NCI-H82 treated with DMSO at 0.1 percent for 48 hours (cell line): Measurements from ENCODE around the gene RPS28.
"Not testable (repeated sequence)": the region's sequence is repeated elsewhere in the genome, so short reads cannot be mapped to it uniquely, and the experiment has no call there.

ENCODE experiments used
- DNase-seq: peaks from one replicate; lab custom pipeline; 2025; ENCODE audit not compliant: unreplicated experiment; lab: John Stamatoyannopoulos, UW

RPS28 gene

DNA sequence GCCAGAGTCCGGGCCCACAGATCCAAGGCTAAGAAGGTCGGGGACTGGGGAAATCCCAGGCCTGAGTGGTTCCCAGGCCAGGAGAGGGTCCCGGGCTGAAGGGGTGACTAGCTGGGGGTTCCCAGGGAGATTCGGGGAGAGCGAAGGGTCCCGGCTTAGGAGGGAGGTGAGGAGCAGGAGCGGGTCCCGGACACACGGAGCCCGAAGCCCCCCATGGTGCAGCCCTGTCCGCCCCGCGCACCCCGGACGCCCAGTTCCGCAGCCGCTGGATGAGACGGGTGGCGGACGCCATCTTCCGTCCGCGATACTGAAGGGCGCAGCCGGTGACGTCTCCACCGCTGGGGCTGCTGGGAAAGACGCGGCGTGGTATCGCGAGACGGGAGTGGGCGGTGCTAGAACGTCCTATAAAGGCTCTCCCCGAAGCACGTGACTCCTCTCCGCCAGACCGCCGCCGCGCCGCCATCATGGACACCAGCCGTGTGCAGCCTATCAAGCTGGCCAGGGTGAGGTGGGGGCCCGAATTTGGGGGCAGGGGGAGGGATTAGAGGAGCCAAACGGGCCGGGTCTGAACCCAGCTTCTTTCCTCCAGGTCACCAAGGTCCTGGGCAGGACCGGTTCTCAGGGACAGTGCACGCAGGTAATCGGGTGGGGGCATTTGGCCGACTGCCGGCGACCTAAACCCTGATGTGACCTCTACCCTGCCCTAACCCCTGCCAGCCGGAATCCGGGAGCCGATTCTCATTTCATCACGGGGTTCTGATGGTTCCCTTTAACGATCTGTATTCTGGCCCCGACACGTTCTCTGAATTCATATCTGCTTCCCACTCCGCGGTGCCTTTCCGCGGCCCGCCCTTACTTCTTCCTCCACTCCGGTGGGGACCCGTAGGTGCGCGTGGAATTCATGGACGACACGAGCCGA lies at the start of gene RPS28, which contains the start of gene NDUFA7:
RPS28 (plus strand) TSS at position 430 of the 919 bp plus-strand sequence; CDS start at position 465, 35 bp downstream.
NDUFA7 (minus strand) TSS at position 309 of the 919 bp plus-strand sequence; CDS start at position 292, 17 bp downstream.
- peak; percentile 78 for DNase-seq

DNA sequence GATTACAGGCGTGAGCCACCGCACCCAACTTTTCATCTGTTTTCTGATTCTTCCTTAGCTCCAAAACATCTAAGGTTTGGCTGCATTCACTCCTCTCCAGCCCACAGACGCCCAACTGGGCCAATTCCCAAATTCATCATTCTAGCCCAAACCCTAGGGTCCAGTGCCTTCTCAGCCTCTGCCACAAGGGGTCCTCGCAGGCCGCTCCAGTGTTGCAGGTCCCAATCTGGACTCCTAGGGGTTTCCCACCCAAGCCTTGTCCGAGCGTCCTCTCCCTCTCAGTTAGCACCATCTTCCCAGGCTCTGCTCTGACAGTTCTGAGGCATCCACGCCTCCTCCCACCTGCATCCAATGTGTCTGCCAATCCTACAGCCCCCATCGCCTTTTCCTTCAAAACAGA lies 44.8 kb upstream of the RPS28 start:
- not testable (repeated sequence) for DNase-seq

DNA sequence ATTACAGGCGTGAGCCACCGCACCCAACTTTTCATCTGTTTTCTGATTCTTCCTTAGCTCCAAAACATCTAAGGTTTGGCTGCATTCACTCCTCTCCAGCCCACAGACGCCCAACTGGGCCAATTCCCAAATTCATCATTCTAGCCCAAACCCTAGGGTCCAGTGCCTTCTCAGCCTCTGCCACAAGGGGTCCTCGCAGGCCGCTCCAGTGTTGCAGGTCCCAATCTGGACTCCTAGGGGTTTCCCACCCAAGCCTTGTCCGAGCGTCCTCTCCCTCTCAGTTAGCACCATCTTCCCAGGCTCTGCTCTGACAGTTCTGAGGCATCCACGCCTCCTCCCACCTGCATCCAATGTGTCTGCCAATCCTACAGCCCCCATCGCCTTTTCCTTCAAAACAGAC lies 30.0 kb upstream of the RPS28 start:
- not testable (repeated sequence) for DNase-seq

DNA sequence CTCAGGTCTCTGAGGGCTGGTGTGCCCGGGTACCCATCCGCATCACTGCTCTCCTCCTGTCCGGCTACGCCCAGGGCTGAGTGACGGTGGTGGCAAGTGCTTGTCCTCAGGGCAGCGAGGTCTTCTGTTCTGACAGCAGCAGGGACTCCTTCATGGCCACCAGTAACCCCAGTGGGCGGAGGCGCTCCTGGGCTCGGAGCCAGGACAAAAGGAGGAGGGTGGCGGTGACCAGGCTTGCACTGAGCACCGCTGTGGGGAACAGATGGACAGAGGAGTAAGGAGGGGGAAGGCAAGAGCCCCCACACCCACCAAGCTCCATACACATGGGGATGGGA lies 19.0 kb upstream of the RPS28 start:
- DNase-seq = peak; percentile 57

DNA sequence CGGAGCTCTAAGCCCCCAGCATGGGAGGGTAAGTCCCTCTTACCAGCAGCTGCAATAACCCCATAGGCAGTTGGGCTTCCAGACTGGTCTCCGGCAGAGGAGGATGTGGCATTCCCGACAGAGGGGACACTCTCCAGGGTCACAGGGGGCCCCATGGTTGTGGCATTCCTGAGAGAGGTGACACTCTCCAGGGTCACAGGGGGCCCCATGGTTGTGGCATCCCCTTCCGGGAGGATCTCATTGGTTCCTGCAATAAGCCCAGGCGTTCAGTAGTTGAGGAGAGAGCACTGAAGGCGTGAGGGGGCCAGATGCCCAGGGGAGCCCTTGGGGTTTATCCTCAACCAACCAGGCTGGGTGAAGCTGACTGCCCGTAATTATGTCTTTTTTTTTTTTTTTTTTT lies 18.6 kb upstream of the RPS28 start:
- no peak for DNase-seq

DNA sequence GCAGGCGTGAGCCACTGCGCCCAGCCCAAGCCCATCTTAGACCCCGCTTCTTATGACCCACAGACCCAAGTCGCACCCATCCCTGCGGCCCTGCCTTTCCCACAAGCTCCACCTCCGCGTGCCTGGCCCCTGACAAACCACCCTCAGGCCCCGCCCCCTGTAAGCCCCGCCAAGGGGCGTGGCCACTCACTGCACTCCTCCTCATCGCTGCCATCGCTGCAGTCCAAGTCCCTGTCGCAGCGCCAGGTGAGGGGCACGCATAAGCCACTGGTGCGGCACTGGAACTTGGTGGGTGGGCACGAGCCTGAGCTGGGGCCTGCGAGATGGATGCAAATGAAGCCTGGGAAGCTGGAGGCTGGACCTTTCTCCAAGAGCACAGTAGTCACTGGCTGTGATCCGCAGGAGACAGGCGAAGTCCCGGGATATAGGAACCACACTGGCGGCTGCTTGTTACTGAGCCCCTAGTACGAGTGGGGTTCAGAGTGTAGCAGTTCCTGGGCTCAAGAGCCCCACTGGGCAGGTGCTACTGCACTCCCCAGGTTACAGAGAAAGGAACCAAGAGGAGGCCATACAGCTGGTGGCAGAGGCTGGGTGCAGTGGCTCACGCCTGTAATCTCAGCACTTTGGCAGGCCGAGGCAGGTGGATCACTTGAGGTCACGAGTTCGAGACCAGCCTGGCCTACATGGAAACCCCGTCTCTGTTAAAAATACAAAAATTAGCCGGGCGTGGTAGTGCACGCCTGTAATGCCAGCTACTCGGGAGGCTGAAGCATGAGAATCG lies 16.3 kb upstream of the RPS28 start:
- peak; percentile 48 for DNase-seq

DNA sequence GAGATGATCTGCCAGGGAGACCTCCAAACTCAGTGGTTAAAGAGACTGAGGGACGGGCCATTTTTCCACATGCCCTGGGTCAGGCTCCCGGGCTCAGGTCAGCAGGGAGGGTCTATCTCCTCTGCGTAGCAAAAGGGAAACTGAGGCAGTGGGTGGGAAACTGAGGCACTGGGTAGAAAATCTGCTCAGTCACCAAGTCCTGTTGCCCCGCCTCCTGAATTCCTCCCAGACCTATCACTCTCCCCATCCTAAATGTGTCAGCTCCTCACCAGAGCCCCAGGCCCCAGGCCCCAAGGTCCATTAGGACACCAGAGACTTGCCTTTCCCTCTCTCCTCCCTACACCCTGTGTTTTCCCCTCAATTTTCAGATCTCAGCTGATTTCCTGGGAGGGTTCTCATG lies 15.5 kb upstream of the RPS28 start:
- DNase-seq = no peak

DNA sequence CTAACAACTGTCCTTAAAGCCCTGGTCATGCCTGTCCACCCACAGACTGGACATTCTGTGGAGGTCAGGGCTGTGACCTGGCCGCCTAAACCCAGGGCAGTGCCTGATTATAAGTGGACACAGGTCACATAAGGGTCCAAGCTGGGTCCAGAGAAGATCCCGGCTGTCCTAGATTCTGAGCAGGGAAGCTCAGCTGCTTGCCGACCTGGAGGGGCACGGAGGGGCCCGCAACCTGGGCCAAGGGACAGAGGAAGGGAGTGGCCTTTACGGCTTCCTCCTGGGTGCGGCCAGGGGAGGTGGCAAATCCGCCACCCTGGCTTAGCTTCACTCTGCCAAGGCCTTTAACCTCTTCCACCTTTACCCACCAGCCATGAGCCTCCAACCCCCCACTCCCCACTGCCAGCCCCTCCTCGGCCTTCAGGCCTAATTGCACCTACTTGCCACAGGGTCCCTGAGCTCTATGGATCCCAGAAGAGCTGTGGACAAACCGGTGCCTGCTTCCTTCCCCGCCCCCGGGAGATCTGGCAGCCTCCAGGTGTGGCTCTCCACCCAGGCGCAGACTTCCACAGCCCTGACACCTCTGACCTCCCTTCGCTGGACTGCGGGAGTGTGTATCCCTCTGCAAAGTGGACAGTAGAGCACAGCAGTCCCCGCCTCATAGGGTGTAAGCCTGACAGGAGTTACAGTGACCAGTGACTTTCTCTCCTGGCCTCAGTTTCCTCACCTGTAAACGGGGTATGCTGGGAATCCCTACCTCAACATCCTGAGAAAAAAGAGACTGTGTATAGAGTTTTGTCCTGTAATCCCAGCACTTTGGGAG lies 14.9 kb upstream of the RPS28 start:
- DNase-seq = no peak

DNA sequence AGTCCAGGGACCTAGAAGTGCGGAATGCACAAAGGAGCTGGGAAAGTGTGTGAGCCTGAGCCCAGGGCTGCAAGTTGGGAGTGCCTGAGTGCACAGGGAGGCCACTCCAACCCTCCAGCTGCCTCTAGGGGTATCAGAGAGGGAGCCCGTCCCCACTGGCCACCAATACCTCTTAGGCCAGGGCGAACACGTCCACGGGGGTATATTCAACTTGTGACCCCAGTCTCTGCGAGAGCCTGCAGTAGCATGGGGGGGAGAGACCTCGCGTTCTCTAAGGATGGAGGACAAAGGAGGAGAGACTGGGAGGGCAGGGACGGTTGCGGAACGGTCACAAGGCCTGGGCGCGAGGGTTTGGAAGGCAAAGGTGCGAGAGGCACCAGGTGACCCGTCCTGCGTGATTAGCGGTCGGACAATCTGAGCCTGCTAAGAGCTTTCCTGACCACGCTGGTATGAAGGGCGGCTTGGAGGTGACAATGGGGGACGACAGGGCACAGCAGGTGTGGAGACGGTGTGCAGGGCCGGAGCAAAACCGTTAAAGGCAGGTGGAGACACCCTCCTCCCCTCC lies 13.8 kb upstream of the RPS28 start:
- no peak for DNase-seq

DNA sequence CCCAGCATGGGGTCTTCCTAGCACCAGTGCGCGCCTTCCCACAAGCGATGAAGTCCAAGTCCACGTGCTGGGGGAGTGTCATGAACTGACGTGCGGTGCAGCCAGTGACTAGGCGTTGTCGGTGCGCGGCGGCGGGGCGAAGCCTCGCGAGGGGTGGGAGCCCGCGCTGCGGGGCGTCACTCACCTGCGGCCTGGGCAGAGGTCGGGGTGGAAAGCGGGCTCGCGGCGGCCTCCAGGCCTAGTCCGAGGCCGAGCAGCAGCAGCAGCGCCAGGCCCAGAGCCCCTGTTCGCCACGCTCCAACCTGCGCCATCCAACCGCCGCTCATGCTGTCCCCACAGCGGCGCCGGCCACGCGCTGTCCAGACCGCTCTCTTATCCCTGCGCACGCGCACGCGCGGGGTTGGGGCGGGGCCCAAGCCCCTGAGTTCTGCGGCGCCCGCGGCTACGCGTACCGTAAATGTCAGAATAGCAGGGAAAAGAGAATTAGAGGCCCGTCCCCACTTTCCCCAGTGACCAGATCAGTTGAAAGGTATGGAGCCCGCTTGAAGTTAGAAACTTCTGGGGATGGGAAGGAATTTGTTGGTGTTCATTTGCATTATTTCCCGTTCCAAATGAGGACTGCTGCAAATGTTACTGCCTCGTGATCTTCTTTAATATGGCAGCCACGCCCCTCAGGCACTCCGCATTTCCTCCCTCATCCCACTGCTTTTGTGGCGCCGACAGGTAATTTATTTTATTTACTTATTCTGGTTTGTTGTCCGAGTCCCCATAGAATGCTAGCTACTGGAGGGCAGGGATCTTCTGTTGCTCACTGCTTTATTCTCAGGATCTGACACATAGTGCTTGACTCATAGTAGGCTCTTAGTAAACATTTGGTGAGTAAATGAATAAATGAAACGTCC lies 13.1 kb upstream of the RPS28 start, which contains the start of gene CD320:
CD320 (minus strand) TSS at position 394 of the 902 bp plus-strand sequence; CDS start at position 326, 68 bp downstream.
- peak; percentile 59 for DNase-seq

DNA sequence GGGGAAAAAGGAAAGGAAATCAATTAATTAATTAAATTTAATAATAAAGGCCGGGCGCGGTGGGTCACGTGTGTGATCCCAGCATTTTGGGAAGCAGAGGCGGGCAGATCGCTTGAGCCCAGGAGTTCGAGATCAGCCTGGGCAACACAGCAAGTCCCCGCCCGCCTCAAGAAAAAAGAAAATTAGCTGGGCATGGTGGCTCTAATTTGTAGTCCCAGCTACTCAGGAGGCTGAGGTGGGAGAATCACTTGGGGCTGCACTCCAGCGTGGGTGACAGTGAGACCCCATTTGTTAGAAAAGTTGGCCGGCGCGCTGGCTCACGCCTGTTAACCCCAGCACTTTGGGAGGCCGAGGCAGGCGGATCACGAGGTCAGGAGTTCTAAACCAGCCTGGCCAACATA lies 12.4 kb upstream of the RPS28 start:
- no peak for DNase-seq

DNA sequence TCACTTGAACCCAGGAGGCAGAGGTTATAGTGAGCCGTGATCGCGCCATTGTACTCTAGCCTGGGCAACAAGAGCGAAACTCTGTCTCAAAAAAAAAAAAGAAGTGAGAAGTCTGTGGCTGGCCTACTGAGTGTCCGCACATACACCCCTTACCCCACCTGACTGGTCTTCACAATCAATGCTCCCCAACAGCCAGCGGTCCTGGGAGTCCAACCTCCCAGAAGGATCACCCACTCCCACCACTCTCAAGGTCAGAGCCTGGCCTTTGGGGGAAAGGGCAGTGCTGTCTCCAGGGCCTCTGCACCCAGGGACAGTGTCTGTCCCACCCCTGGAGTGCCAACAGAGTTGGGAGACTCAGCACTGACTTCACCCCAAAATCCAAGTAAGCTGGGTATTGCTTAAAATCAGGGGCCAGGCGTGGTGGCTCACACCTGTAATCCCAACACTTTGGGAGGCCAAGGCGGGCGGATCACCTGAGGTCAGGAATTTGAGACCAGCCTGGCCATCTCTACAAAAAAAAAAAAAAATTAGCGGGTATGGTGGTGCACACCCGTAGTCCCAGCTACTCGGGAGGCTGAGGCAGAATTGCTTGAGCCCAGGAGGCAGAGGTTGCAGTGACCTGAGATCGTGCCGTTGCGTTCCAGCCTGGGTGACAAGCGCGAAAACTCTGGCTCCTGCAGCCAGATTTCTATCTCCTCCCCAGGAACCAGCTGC lies 10.8 kb upstream of the RPS28 start:
- no peak for DNase-seq

DNA sequence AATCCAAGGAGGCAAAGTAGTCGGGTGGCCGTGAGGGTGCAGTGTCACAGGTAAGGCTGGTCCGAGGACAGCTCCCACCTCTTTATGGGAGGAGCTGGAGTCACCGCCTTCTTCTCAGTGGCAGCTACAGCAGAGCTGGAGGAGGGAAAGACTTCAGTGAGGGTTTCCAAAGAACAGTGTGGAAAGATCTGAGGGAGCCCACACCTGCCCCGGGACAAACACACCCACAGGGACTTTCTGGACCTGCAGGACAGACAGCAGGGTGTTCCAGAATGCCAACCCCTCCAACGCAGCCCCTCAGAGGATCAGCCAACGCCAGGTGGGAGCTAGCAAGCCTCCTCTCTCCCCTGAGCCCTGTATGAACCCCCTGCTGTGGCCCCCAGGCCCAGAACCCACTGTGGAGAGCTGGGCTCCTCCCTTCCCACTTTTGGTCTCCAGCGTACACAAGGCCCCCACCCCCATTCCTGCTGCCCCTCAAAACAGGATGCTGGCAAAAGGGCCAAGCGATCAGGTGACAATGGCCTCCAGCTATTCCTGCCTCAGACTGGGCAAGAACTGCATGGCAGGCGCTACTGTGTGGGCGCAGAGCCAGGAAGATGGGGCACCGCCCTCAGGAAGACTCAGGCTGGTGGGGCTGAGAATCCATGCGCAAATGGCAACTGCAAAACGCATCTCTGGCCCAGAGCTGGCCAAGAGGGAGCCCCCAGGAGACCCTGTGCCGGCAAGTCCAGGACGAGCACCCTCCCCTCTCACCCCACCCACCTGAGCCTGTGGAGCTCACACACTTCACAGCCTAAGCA lies 9.6 kb upstream of the RPS28 start:
- DNase-seq = no peak

DNA sequence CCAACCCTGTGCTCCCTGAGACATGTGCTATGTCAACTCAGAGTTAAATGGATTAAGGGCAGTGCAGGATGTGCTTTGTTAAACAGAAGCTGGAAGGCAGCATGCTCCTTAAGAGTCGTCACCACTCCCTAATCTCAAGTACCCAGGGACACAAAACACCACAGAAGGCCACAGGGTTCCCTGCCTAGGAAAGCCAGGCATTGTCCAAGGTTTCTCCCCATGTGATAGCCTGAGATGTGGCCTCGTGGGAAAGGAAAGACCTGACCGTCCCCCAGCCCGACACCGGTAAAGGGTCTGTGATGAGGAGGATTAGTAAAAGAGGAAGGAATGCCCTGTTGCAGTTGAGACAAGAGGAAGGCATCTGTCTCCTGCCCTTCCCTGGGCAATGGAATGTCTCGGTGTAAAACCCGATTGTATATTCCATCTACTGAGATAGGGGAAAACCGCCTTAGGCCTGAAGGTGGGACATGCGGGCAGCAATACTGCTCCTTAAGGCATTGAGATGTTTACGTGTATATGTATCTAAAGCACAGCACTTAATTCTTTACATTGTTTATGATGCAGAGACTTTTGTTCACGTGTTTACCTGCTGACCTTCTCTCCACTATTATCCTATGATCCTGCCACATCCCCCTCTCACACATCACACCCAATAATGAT lies 6.2 kb upstream of the RPS28 start:
- DNase-seq = peak; percentile 76

DNA sequence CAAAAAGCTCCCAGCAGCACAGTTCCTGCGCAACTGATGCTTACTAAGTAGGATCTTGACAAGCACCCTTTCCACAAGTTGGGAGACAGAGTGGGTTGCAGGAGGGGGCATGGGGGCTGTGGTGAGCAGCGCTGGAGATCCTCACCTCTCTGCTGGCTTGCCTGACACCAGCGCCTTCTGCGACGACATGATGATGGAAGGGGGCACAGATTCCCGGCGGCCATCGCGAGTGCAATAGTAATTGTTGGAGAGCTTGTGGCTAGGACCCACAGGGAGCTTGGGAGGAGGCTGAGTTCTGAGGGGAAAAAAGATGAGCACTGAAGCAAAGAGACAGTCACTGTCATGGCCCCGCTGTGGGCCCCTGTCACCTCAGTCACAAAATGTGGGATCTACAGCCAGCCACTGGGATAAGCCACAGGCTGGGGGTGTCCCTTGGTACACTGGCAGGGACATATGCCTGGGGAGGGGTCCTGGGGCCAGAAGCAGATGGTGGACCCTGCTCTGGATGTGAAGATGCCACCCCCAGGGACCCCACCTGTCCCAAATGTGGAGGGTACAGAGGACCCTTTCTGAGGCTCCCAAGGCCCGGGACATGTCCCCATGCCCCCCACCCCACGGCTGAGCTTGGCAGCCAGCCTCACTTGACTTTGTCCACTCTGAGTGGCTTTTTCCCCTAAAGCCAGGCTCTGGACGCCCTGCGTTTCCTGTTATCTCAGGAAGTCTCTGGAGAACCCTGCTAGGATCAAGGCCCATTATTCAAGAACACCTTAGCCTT lies 4.8 kb upstream of the RPS28 start:
- DNase-seq = no peak

DNA sequence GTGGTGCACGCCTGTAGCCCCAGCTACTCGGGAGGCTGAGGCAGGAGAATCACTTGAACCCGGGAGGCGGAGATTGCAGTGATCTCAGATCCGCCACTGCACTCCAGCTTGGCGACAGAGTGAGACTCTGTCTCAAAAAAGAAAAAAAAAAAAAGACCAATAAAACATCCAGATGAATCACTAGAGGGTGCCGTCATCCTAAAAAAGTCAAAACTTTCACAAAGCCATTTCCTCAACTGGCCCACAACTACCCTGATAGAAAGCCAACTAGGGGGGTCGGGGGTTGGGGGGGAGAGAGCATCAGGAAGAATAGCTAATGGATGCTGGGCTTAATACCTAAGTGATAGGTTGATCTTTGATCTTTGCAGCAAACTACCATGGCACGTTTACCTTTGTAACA lies 2.5 kb upstream of the RPS28 start:
- DNase-seq = not testable (repeated sequence)
